Loucy (cell line): Measurements from ENCODE around the gene PPIP5K1.

Source experiments
- H2AFZ ChIP-seq: fragments of 200-600 bp; sonication (generic); 2 replicates; pipeline ENCODE4 v1.6.0; 2016; ENCODE audit warnings: antibody characterized with exemption, mild to moderate bottlenecking, low read length, moderate library complexity
- H3F3A ChIP-seq: fragments of 200-600 bp; 2 replicates; pipeline ENCODE4 v1.6.0; 2016; ENCODE audit warnings: antibody characterized with exemption, low read depth, mild to moderate bottlenecking
- H3K27me3 ChIP-seq: fragments of 200-600 bp; sonication (generic); 2 replicates; pipeline ENCODE4 v1.6.1; 2014; ENCODE audit warnings: low read length, mild to moderate bottlenecking; ENCODE audit not compliant: insufficient read depth, poor library complexity, severe bottlenecking
- H3K36me3 ChIP-seq: fragments of 200-600 bp; sonication (generic); 2 replicates; pipeline ENCODE4 v1.6.1; 2016; ENCODE audit warnings: low read length; ENCODE audit not compliant: insufficient read depth
- H3K4me1 ChIP-seq: fragments of 200-600 bp; sonication (generic); 2 replicates; pipeline ENCODE4 v1.5.1; 2014; ENCODE audit warnings: low read length, mild to moderate bottlenecking; ENCODE audit not compliant: insufficient read depth, poor library complexity, severe bottlenecking
- H3K4me2 ChIP-seq: fragments of 200-600 bp; sonication (generic); 2 replicates; pipeline ENCODE4 v1.6.0; 2014; ENCODE audit warnings: antibody characterized with exemption, low read length, low read depth, mild to moderate bottlenecking; ENCODE audit not compliant: poor library complexity, severe bottlenecking
- H3K4me3 ChIP-seq: fragments of 200-600 bp; sonication (generic); 2 replicates; pipeline ENCODE4 v1.5.1; 2014; ENCODE audit warnings: low read length, mild to moderate bottlenecking, mixed read lengths; ENCODE audit not compliant: poor library complexity, severe bottlenecking
- H3K79me2 ChIP-seq: fragments of 200-600 bp; sonication (generic); 2 replicates; pipeline ENCODE4 v1.6.1; 2014; ENCODE audit warnings: low read length; ENCODE audit not compliant: insufficient read depth
- H3K9ac ChIP-seq: fragments of 200-600 bp; sonication (generic); 2 replicates; pipeline ENCODE4 v1.6.0; 2014; ENCODE audit warnings: mild to moderate bottlenecking, low read depth, low read length, moderate library complexity; ENCODE audit not compliant: poor library complexity, severe bottlenecking
- H3K9me2 ChIP-seq: fragments of 200-600 bp; sonication (generic); replicated peaks from 2 replicates; pipeline ENCODE4 v1.6.1; 2016; ENCODE audit warnings: low read depth, low read length, mixed read lengths
- H3K9me3 ChIP-seq: fragments of 200-600 bp; sonication (generic); 2 replicates; pipeline ENCODE4 v1.6.1; 2014; ENCODE audit warnings: mild to moderate bottlenecking, antibody characterized with exemption, low read length, low read depth; ENCODE audit not compliant: insufficient read depth
- H4K20me1 ChIP-seq: fragments of 200-600 bp; sonication (generic); 2 replicates; pipeline ENCODE4 v1.6.0; 2014; ENCODE audit warnings: antibody characterized with exemption, low read length, mild to moderate bottlenecking; ENCODE audit not compliant: insufficient read depth, poor library complexity, severe bottlenecking
- CTCF ChIP-seq: fragments of 200-600 bp; sonication (generic); conservative IDR thresholded peaks from 2 replicates; pipeline ENCODE4 v1.5.1; 2014; ENCODE audit warnings: mild to moderate bottlenecking, antibody characterized with exemption, low read length
- EZH2phosphoT487 ChIP-seq: fragments of 200-600 bp; IDR thresholded peaks from 2 replicates; pipeline ENCODE4 v1.6.1; 2018; ENCODE audit warnings: antibody characterized with exemption, mild to moderate bottlenecking, moderate library complexity, borderline replicate concordance

PPIP5K1 gene

GRCh38 chr15:43550527-43551363 is 39.3 kb downstream of the PPIP5K1 start:
- TF ChIP-seq EZH2phosphoT487: no peak
- TF ChIP-seq CTCF: no peak
- H3K79me2 ChIP-seq: no peaks in the 10 kb centered on the region
- no peaks in the 10 kb centered on the region for H3F3A ChIP-seq
- H3K36me3 ChIP-seq: peaks cover 5% of the 10 kb centered on the region; the same call in 1 of the 2 replicates
- no peak overlapping the region for H3K4me3 ChIP-seq
- no peaks in the 10 kb centered on the region for H3K4me1 ChIP-seq
- no peaks in the 10 kb centered on the region for H4K20me1 ChIP-seq
- H3K27me3 ChIP-seq: no peaks in the 10 kb centered on the region
- H3K9me3 ChIP-seq: no peaks in the 10 kb centered on the region
- no peaks in the 10 kb centered on the region for H3K9me2 ChIP-seq
- no peak overlapping the region for H3K9ac ChIP-seq
- H3K4me2 ChIP-seq: no peak overlapping the region
- no peak overlapping the region for H2AFZ ChIP-seq

GRCh38 chr15:43547539-43547938 is 42.5 kb downstream of the PPIP5K1 start:
- Histone ChIP-seq H3K4me3 (no peak overlapping the region), H3K9ac (no peak overlapping the region), H3K27me3 (no peaks in the 10 kb centered on the region), H3K9me2 (no peaks in the 10 kb centered on the region), H3K9me3 (no peaks in the 10 kb centered on the region), H3K36me3 (peaks cover 5% of the 10 kb centered on the region; the same call in 1 of the 2 replicates), H3K4me1 (no peaks in the 10 kb centered on the region), H3K79me2 (no peaks in the 10 kb centered on the region), H2AFZ (no peak overlapping the region), H4K20me1 (no peaks in the 10 kb centered on the region), H3F3A (no peaks in the 10 kb centered on the region), H3K4me2 (no peak overlapping the region)
- no peak for TF ChIP-seq EZH2phosphoT487
- TF ChIP-seq CTCF: no peak

- H3K79me2 ChIP-seq: no peaks in the 10 kb centered on the region
- no peaks in the 10 kb centered on the region for H3K9me2 ChIP-seq
- no peak overlapping the region for H3K9ac ChIP-seq
- no peak overlapping the region for H3K4me3 ChIP-seq
- H3K4me1 ChIP-seq: no peaks in the 10 kb centered on the region
- H3K27me3 ChIP-seq: no peaks in the 10 kb centered on the region
- no peak overlapping the region for H2AFZ ChIP-seq
- TF ChIP-seq CTCF: no peak
- TF ChIP-seq EZH2phosphoT487: no peak
- no peaks in the 10 kb centered on the region for H3K9me3 ChIP-seq
- H3F3A ChIP-seq: no peaks in the 10 kb centered on the region
- H3K4me2 ChIP-seq: no peak overlapping the region
- peaks cover 5% of the 10 kb centered on the region; the same call in 1 of the 2 replicates for H3K36me3 ChIP-seq
- H4K20me1 ChIP-seq: no peaks in the 10 kb centered on the region
Measured at GRCh38 chr15:43545426-43545825, 44.6 kb downstream of the PPIP5K1 start.
